GM18870 (cell line): Measurements from ENCODE around the gene IQGAP2.
"Not testable (repeated sequence)": the region's sequence is repeated elsewhere in the genome, so short reads cannot be mapped to it uniquely, and the experiment has no call there.

Experiments
- ATAC-seq: cut with Tn5 transposase; IDR thresholded peaks from one replicate; pipeline ENCODE4 v1.9.1; 2021; ENCODE audit warnings: moderate library complexity; ENCODE audit not compliant: unreplicated experiment

The IQGAP2 gene

GRCh38 chr5:76677849-76678472, 274.9 kb downstream of the IQGAP2 start:
- ATAC-seq, result no peak

GRCh38 chr5:76679231-76679630, 276.1 kb downstream of the IQGAP2 start:
- no peak for ATAC-seq

- not testable (repeated sequence) for ATAC-seq
These were observed 277.7 kb downstream of the IQGAP2 start for GRCh38 chr5:76680826-76681225.

- ATAC-seq, result no peak
These were observed 278.2 kb downstream of the IQGAP2 start for GRCh38 chr5:76681287-76681686.

GRCh38 chr5:76682387-76682786, 279.3 kb downstream of the IQGAP2 start:
- ATAC-seq, result no peak

- ATAC-seq, result no peak
These were observed 281.0 kb downstream of the IQGAP2 start for GRCh38 chr5:76683816-76684731.

GRCh38 chr5:76684756-76685519, 281.9 kb downstream of the IQGAP2 start:
- no peak for ATAC-seq

- no peak for ATAC-seq
These were observed 282.6 kb downstream of the IQGAP2 start for GRCh38 chr5:76685704-76686103.

GRCh38 chr5:76688212-76688611, 285.1 kb downstream of the IQGAP2 start:
- ATAC-seq, result no peak

- no peak for ATAC-seq
These were observed 285.8 kb downstream of the IQGAP2 start for GRCh38 chr5:76688836-76689235.

- no peak for ATAC-seq
These were observed 286.4 kb downstream of the IQGAP2 start for GRCh38 chr5:76689321-76690036.

GRCh38 chr5:76690037-76690679, 287.1 kb downstream of the IQGAP2 start:
- ATAC-seq, result no peak

GRCh38 chr5:76690704-76691466, 287.8 kb downstream of the IQGAP2 start:
- ATAC-seq, result no peak

- ATAC-seq, result no peak
These were observed 288.6 kb downstream of the IQGAP2 start for GRCh38 chr5:76691467-76692273.

- ATAC-seq, result no peak
These were observed 289.1 kb downstream of the IQGAP2 start for GRCh38 chr5:76692274-76692540.

GRCh38 chr5:76692651-76693050, 289.6 kb downstream of the IQGAP2 start:
- no peak for ATAC-seq

- no peak for ATAC-seq
These were observed 290.1 kb downstream of the IQGAP2 start for GRCh38 chr5:76693141-76693540.

- ATAC-seq, result no peak
These were observed 291.2 kb downstream of the IQGAP2 start for GRCh38 chr5:76694317-76694716.

- ATAC-seq, result no peak
These were observed 292.3 kb downstream of the IQGAP2 start for GRCh38 chr5:76695346-76695745.
